MCF 10A (cell line): Measurements from ENCODE around the gene HNRNPU. TPM values are rescaled to one million over a fixed set of nuclear protein-coding genes. Genes with fewer than 3 reads are reported as not detected.
A peak's percentile ranks its signal among the peaks of the same experiment; 100 is the strongest.

Experiments
- BruUV-seq: library from RNA; stranded (reverse); fragments of 400-500 nt; replicated peaks from 2 replicates; lab custom pipeline; 2021; lab: Mats Ljungman, UMichigan
- CTCF ChIA-PET: fragments of 300-600 bp; sonication (Branson Sonifier 250); formaldehyde crosslinking; extraction: SDS; loops from one replicate; lab custom pipeline; 2021; ENCODE audit warnings: antibody characterized with exemption, inconsistent platforms; lab: Yijun Ruan, JAX
- POLR2A ChIA-PET: fragments of 300-600, 350-650 bp; sonication (Branson Sonifier 250); formaldehyde crosslinking; extraction: SDS; loops from one replicate; lab custom pipeline; 2020; ENCODE audit warnings: antibody characterized with exemption, inconsistent platforms; lab: Yijun Ruan, JAX
- DNase-seq: peaks from one replicate; pipeline ENCODE4 v3.0.0-alpha.2; 2018; ENCODE audit not compliant: unreplicated experiment
- H3K27ac Mint-ChIP-seq: one replicate; pipeline ENCODE4 v1.8.0; 2022; ENCODE audit warnings: mild to moderate bottlenecking, low read depth, mixed read lengths; ENCODE audit not compliant: unreplicated experiment
- H3K27me3 Mint-ChIP-seq: one replicate; pipeline ENCODE4 v1.8.0; 2022; ENCODE audit warnings: mixed read lengths; ENCODE audit not compliant: insufficient read depth, unreplicated experiment
- H3K36me3 Mint-ChIP-seq: one replicate; pipeline ENCODE4 v1.8.0; 2022; ENCODE audit warnings: mild to moderate bottlenecking, moderate library complexity, mixed read lengths; ENCODE audit not compliant: insufficient read depth, unreplicated experiment
- H3K4me1 Mint-ChIP-seq: one replicate; pipeline ENCODE4 v1.8.0; 2022; ENCODE audit warnings: mixed read lengths; ENCODE audit not compliant: insufficient read depth, unreplicated experiment
- H3K4me3 Mint-ChIP-seq: one replicate; pipeline ENCODE4 v1.8.0; 2022; ENCODE audit warnings: mild to moderate bottlenecking, moderate library complexity, mixed read lengths; ENCODE audit not compliant: unreplicated experiment
- H3K9me3 Mint-ChIP-seq: one replicate; pipeline ENCODE4 v1.8.0; 2022; ENCODE audit warnings: mixed read lengths; ENCODE audit not compliant: unreplicated experiment
- CTCF ChIP-seq: fragments of 200-600 bp; IDR thresholded peaks from one replicate; pipeline ENCODE4 v1.8.0; 2022; ENCODE audit warnings: antibody characterized with exemption, mild to moderate bottlenecking; ENCODE audit not compliant: unreplicated experiment
- intact Hi-C: fragments of 100-400 bp; cut with micrococcal nuclease; formaldehyde crosslinking; loops from 2 replicates; pipeline ENCODE4 v1.14.1; 2022
- total RNA-seq: library from RNA; stranded (reverse); gene quantifications from 2 replicates; pipeline ENCODE4 v1.2.3, GENCODE V29; 2022

Gene HNRNPU
- total RNA-seq, 1 experiment from 2014 or later: 572 TPM

GRCh38 chr1:244839656-244840055, 24.7 kb downstream of the HNRNPU start:
- intact Hi-C loops: loop anchor here (10.0 kb wide), 1 partner anchor 385 kb away; the partner anchor contains the start of gene ADSS2
- BruUV-seq: no TSS peak
- peak overlapping the region; percentile 68 for H3K27ac Mint-ChIP-seq
- H3K36me3 Mint-ChIP-seq: peaks cover 98% of the 10 kb centered on the region
- POLR2A ChIA-PET: interaction anchor here (0.5 to 24.3 kb wide), 6 partner anchors 15 to 239 kb away, joined by 3 to 1456 read pairs (median 6); partner anchors contain the start of gene HNRNPU
- no peak for DNase-seq
- H3K27me3 Mint-ChIP-seq: no peaks in the 10 kb centered on the region
- H3K4me3 Mint-ChIP-seq: no peak overlapping the region
- no peaks in the 10 kb centered on the region for H3K9me3 Mint-ChIP-seq
- CTCF ChIA-PET: interaction anchor here (0.7 to 5.7 kb wide), 7 partner anchors 10 to 208 kb away, joined by 3 to 52 read pairs (median 3); no protein-coding TSS in a partner anchor
- H3K4me1 Mint-ChIP-seq: peaks cover 29% of the 10 kb centered on the region
- no peak for TF ChIP-seq CTCF

- Mint-ChIP-seq H3K9me3 (no peaks in the 10 kb centered on the region), H3K36me3 (peaks cover 87% of the 10 kb centered on the region), H3K4me1 (peaks cover 40% of the 10 kb centered on the region), H3K27me3 (no peaks in the 10 kb centered on the region), H3K4me3 (peak overlapping the region; percentile 81), H3K27ac (peak overlapping the region; percentile 99)
- DNase-seq: peak; percentile 67
- CTCF ChIA-PET: interaction anchor here (0.5 to 5.7 kb wide), 11 partner anchors 10 to 234 kb away, joined by 3 to 52 read pairs (median 5); partner anchors contain the start of gene HNRNPU
- TF ChIP-seq CTCF: no peak
- intact Hi-C loops: loop anchor here (10.0 kb wide), 1 partner anchor 383 kb away; the partner anchor contains the start of gene ADSS2
- no TSS peak for BruUV-seq
- POLR2A ChIA-PET: interaction anchor here (0.6 to 24.3 kb wide), 11 partner anchors 8 to 1644 kb away, joined by 3 to 1456 read pairs (median 17); partner anchors contain the start of genes ADSS2, DESI2 and HNRNPU
Measured at GRCh38 chr1:244837597-244838258, 26.6 kb downstream of the HNRNPU start.

- Mint-ChIP-seq H3K27me3 (no peaks in the 10 kb centered on the region), H3K36me3 (peaks cover 82% of the 10 kb centered on the region), H3K4me3 (peak overlapping the region; percentile 81), H3K9me3 (no peaks in the 10 kb centered on the region), H3K4me1 (peaks cover 40% of the 10 kb centered on the region), H3K27ac (peak overlapping the region; percentile 99)
- POLR2A ChIA-PET: interaction anchor here (0.6 to 24.3 kb wide), 26 partner anchors 8 to 1730 kb away, joined by 3 to 1456 read pairs (median 5); partner anchors contain the start of genes CNST, DESI2, HNRNPU and TFB2M
- TF ChIP-seq CTCF: no peak
- intact Hi-C loops: loop anchor here (1.0 to 10.0 kb wide), 2 partner anchors 206 to 382 kb away; partner anchors contain the start of gene ADSS2
- CTCF ChIA-PET: interaction anchor here (0.5 to 5.7 kb wide), 19 partner anchors 11 to 1730 kb away, joined by 3 to 52 read pairs (median 5); partner anchors contain the start of genes CNST, HNRNPU and TFB2M
- no peak for DNase-seq
- BruUV-seq: TSS peak; percentile 1
Measured at GRCh38 chr1:244836584-244836983, 27.8 kb downstream of the HNRNPU start.

- Mint-ChIP-seq H3K9me3 (no peaks in the 10 kb centered on the region), H3K4me1 (peaks cover 39% of the 10 kb centered on the region), H3K4me3 (peak overlapping the region; percentile 81), H3K36me3 (peaks cover 80% of the 10 kb centered on the region), H3K27ac (peak overlapping the region; percentile 99), H3K27me3 (no peaks in the 10 kb centered on the region)
- intact Hi-C loops: loop anchor here (1.0 to 10.0 kb wide), 2 partner anchors 206 to 381 kb away; partner anchors contain the start of gene ADSS2
- ChIA-PET CTCF (interaction anchor here (0.5 to 5.7 kb wide), 19 partner anchors 11 to 251 kb away, joined by 3 to 52 read pairs (median 4); partner anchors contain the start of gene HNRNPU), POLR2A (interaction anchor here (0.5 to 24.3 kb wide), 35 partner anchors 8 to 1730 kb away, joined by 3 to 1456 read pairs (median 4); partner anchors contain the start of genes CEP170, CNST, DESI2 and HNRNPU)
- TSS peak; percentile 56 for BruUV-seq
- TF ChIP-seq CTCF: no peak
- peak; percentile 77 for DNase-seq
Measured at GRCh38 chr1:244836135-244836521, 28.2 kb downstream of the HNRNPU start.
